ENCODE results near the gene HPCAL1.

HPCAL1 gene

GRCh38 chr2:10476723-10477442, 174.2 kb downstream of the HPCAL1 start:
- Histone ChIP-seq H3K4me1 (ENCODE audit: insufficient read depth, poor library complexity, severe bottlenecking) (no peaks in the 10 kb centered on the region), H3K27me3 (ENCODE audit: insufficient read depth, poor library complexity, severe bottlenecking) (no peaks in the 10 kb centered on the region), H3K27ac (ENCODE audit: poor library complexity, severe bottlenecking) (no peak overlapping the region), H3K9me3 (ENCODE audit: severe bottlenecking) (no peaks in the 10 kb centered on the region), H3K36me3 (ENCODE audit: low read depth) (no peaks in the 10 kb centered on the region), H3K4me3 (ENCODE audit: severe bottlenecking) (no peak overlapping the region)
- ATAC-seq (ENCODE audit: low read depth) = no peak
- TF ChIP-seq CTCF (IDR thresholded peaks at IDR 0.05; ENCODE audit: poor library complexity, severe bottlenecking) = no peak
- no peak for DNase-seq (ENCODE audit: low spot score)
